Measurements from ENCODE around the gene CEBPZOS.

Gene CEBPZOS

DNA sequence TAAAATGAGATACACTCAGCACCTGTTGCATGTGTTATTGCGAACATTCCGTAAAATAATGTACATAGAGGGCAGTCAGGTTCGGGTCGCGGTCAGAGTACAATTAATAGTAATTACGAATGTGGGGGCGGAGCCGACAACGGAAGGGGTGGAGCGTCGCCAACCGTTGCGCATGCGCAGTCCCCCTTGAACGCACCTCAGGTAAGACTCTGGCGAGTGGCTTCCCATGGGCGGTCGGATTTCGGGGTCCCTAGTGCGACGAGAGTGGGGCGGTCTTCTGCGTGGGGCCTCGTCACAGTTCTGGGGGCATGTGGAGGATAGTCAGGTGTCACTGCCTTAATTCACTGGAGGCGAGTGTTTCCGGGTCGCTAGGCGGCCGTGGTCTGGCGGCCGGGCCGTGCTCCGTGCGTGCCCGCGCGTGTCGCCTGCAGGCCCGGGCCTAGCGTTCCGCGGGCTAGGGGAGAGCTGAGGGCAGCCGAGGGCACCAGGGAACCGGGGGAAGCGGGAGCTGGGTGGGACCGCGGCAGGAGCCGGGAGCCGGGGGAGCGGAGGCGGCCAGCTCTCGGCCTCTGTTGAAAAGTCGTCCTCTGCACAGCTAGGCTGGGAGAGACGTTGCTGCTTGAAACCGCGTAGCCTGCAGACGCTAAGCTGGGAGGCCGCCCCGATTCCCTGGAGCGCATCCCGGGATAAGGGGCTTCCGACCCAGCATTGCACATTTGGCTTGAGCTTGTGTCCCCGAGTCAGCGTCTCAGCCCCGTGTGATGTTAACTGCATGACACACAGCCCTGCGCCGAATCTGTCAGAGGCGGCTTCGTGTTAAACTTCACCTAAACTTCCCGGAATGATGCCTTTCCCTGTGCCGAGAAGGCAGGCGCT is at the start of gene CEBPZOS:
CEBPZOS (plus strand) TSS at position 177 of the 876 bp plus-strand sequence. CDS start 3,209 bp downstream, outside the sequence.
- TF ChIP-seq, protein P1, sequence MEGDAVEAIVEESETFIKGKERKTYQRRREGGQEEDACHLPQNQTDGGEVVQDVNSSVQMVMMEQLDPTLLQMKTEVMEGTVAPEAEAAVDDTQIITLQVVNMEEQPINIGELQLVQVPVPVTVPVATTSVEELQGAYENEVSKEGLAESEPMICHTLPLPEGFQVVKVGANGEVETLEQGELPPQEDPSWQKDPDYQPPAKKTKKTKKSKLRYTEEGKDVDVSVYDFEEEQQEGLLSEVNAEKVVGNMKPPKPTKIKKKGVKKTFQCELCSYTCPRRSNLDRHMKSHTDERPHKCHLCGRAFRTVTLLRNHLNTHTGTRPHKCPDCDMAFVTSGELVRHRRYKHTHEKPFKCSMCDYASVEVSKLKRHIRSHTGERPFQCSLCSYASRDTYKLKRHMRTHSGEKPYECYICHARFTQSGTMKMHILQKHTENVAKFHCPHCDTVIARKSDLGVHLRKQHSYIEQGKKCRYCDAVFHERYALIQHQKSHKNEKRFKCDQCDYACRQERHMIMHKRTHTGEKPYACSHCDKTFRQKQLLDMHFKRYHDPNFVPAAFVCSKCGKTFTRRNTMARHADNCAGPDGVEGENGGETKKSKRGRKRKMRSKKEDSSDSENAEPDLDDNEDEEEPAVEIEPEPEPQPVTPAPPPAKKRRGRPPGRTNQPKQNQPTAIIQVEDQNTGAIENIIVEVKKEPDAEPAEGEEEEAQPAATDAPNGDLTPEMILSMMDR (IDR thresholded peaks at IDR 0.05; ENCODE audit: control insufficient read depth, insufficient read depth, low read depth, low read length, missing control alignments): no peak
- peak; percentile 21 for DNase-seq (ENCODE audit: low read depth)
- peak within 1 kb of the TSS; percentile 81 for H3K4me3 ChIP-seq (ENCODE audit: control insufficient read depth, low read depth, low read length)

DNA sequence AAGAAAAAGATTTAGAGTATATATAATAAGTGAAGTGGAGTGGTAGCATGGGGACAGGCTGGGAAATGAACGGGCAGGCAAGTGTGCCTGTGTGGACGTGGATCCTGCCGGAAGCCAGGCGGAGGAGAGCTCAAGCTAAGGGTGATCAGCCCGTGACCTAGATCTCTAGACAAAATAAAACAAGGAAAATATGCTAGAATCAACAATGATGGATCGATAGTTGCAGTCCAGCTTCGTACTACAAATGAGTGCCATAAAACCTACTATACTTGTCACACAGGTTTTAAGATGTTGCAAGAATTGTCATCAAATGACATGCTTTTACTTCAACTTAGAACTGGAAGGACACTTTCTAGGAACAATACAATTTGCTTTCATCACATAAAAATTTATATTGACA is 48.0 kb upstream of the CEBPZOS start:
- TF ChIP-seq, protein P1 (IDR thresholded peaks at IDR 0.05; ENCODE audit: control insufficient read depth, insufficient read depth, low read depth, low read length, missing control alignments): no peak
- no peak for DNase-seq (ENCODE audit: low read depth)
- H3K4me3 ChIP-seq (ENCODE audit: control insufficient read depth, low read depth, low read length): no peak overlapping the region

DNA sequence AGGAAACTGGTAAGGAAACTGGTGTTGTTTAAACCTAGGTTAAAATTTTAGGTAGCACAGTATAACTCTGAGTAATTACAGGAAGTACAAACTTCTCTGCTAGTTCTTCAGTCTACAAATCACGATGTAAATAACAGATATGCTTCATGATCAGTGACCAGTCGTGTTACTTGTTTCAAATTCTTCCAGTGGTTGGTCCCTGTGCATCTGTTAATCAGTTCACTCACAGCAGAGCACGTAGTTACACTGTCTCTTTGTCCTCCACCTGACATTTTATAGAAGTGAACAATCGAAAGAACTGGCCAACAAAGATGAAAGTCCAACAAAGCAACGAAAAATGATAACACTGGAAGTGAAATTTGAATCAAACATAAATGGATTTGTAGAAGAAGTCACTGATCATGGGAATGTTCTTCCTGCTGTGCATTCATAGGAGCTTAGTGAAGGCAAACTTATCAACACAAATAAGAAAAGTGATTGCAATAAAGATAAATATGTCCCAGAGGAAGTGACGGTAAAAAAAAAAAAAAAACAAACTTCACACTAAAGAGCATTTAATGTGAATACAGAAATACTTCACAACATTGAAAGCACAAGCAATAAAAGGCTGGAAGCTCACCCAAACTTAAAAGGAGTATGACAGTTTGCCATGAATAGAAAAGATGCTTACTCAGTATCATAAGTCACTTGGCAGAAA is 46.5 kb upstream of the CEBPZOS start:
- DNase-seq (ENCODE audit: low read depth): no peak
- H3K4me3 ChIP-seq (ENCODE audit: control insufficient read depth, low read depth, low read length): no peak overlapping the region
- TF ChIP-seq, protein P1 (IDR thresholded peaks at IDR 0.05; ENCODE audit: control insufficient read depth, insufficient read depth, low read depth, low read length, missing control alignments): no peak

DNA sequence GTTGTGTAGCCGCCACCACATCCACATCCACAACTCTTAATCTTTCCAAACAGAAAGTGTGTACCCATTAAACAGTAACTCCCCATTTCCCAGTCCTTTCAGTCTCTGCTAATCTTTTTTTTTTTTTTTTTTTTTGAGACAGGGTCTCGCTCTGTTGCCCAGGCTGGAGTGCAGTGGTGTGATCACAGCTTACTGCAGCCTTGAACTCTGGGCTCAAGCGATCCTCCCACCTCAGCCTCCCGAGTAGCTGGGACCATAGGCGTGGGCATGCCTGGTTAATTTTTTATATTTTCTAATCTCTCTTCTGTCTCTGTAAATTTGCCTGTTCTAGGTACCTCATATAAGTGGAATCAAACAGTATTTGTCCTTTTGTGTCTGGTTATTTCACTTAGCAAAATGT is 43.1 kb upstream of the CEBPZOS start:
- no peak for DNase-seq (ENCODE audit: low read depth)
- TF ChIP-seq, protein P1 (IDR thresholded peaks at IDR 0.05; ENCODE audit: control insufficient read depth, insufficient read depth, low read depth, low read length, missing control alignments): no peak
- H3K4me3 ChIP-seq (ENCODE audit: control insufficient read depth, low read depth, low read length): no peak overlapping the region

DNA sequence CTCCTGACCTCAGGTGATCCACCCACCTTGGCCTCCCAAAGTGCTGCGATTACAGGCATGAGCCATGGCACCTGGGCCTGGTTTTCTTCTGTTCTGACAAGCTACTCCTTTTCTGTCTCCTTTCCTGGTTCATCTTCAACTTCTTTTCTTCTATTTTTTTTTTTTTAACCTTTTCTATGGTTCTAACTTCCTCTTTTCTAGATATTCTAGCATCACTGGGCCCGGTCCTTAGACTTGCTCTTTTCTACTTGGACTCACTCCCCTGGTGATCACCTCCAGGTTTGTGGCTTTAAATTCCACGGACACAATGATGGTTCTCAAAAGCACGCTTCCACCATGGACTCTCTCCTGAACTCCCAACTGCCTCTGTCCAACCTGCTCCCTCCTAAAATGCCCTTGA is 41.5 kb upstream of the CEBPZOS start:
- TF ChIP-seq, protein P1 (IDR thresholded peaks at IDR 0.05; ENCODE audit: control insufficient read depth, insufficient read depth, low read depth, low read length, missing control alignments): no peak
- DNase-seq (ENCODE audit: low read depth): no peak
- no peak overlapping the region for H3K4me3 ChIP-seq (ENCODE audit: control insufficient read depth, low read depth, low read length)

DNA sequence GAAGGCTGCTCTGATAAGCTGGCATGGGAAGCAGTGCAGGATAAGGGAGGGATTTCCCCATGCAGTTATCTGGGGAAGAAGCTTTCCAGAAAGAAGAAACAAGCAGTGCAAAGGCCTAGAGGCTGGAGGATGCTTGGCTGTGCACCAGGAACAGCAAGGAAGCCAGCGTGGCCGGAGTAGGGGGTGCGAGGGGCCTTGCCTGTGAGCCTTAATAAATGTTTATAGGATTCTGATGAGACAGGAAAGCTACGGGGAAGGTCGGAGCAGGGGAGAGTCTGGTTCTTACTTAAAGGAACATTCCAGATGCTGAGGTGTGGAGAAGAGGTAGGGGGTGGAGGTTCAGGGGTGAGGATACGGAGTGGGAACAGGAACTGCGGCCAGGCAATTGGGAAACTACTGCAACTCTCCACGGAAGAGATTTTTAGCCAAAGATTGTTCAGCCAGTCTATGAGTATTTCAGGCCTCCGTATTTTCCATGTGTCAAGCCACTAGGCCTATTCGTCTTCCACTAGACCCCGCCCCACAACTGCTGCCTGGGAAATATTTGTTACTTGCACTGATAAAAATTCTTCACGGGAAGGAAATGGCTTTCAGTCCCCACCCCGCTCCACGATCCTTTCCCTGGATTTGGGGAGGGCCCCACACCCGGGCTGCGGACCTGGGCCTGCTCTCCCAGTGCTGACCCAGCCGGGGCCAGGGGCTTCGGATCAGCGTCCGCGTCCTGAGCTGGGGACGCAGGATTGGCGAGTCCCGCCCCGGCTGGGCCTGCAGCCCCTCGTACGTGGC is 40.0 kb upstream of the CEBPZOS start:
- H3K4me3 ChIP-seq (ENCODE audit: control insufficient read depth, low read depth, low read length): peak overlapping the region; percentile 81
- TF ChIP-seq, protein P1 (IDR thresholded peaks at IDR 0.05; ENCODE audit: control insufficient read depth, insufficient read depth, low read depth, low read length, missing control alignments): no peak
- peak; percentile 16 for DNase-seq (ENCODE audit: low read depth)
